ENCODE data around the gene ATP11B.
A peak's percentile ranks its signal among the peaks of the same experiment; 100 is the strongest.

ATP11B gene

DNA sequence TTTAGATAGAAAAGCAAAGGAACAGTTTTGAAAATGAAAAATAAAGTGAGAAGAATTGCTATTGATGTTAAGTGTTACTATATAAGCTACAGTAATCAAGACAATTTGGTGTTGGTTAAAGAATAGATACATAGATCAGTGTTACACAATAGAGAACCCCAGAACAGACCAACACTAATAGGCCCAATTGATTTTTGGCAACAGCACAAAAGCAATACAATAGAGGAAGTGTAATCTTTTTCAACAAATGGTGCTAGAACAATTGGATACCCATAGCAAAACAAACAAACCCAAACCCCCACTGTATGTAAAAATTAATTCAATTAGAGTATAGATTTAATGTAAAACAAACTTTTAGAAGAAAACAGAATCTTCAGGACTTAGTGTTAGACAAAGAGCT, 61.8 kb downstream of the ATP11B start:
- Histone ChIP-seq H2AFZ (ENCODE audit: insufficient read depth, low read length, poor library complexity) (no peak overlapping the region), H3K23ac (ENCODE audit: low read length) (no peak overlapping the region), H3K14ac (ENCODE audit: low read length) (no peak overlapping the region), H3K4me2 (ENCODE audit: low read length) (no peak overlapping the region), H3K27ac (ENCODE audit: low read depth, low read length) (no peak overlapping the region), H2AK5ac (ENCODE audit: low read length) (no peak overlapping the region), H3K79me2 (ENCODE audit: control insufficient read depth, insufficient read depth, low read length, poor library complexity) (no peaks in the 10 kb centered on the region), H3K9ac (ENCODE audit: low read length) (no peak overlapping the region), H3K27me3 (ENCODE audit: insufficient read depth, low read length) (no peaks in the 10 kb centered on the region), H3K18ac (ENCODE audit: low read length) (no peak overlapping the region), H3K4ac (ENCODE audit: low read depth, low read length) (no peak overlapping the region), H4K91ac (ENCODE audit: low read depth, low read length) (no peak overlapping the region), H2BK120ac (ENCODE audit: insufficient read depth, low read length, poor library complexity) (no peak overlapping the region), H4K12ac (ENCODE audit: low read depth, low read length) (no peak overlapping the region), H3K4me3 (ENCODE audit: low read depth, low read length) (no peak overlapping the region), H3K9me3 (ENCODE audit: insufficient read depth, low read depth, low read length) (no peaks in the 10 kb centered on the region), H2BK5ac (ENCODE audit: low read depth, low read length, poor library complexity) (no peak overlapping the region), H3K79me1 (ENCODE audit: low read length) (no peaks in the 10 kb centered on the region), H4K8ac (ENCODE audit: low read depth, low read length) (no peak overlapping the region), H3K4me1 (ENCODE audit: control insufficient read depth in 1 of 2, insufficient read depth in 2 of 2, low read length in 2 of 2) (no peaks in the 10 kb centered on the region), H2BK12ac (ENCODE audit: low read length) (no peak overlapping the region), H3K36me3 (ENCODE audit: control insufficient read depth in 1 of 2, insufficient read depth in 2 of 2, low read length in 2 of 2) (peaks cover 0 to 5% of the 10 kb centered on the region in 2 experiments)
- no peak for DNase-seq

DNA sequence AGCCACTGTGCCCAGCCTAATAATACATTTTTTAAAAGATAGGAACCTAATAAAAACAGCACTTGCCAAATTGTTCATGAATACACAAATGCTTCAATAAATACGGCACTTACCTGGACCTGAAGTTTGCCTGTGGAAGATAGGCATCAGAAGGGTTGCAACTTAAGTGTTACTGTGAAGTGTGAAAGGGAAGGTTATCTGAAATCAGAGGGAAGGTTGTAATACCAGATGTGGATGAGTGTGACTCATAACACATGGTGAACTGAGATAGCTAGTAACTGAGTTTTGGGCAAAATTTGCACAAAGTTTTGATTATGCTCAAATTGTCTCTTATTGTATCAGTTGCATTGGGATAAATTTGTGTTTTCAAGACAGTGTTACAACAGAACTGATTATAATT, 68.0 kb downstream of the ATP11B start:
- Histone ChIP-seq H3K4me1 (ENCODE audit: control insufficient read depth in 1 of 2, insufficient read depth in 2 of 2, low read length in 2 of 2) (no peaks in the 10 kb centered on the region), H4K8ac (ENCODE audit: low read depth, low read length) (no peak overlapping the region), H3K4me2 (ENCODE audit: low read length) (no peak overlapping the region), H3K79me1 (ENCODE audit: low read length) (no peaks in the 10 kb centered on the region), H3K14ac (ENCODE audit: low read length) (no peak overlapping the region), H2BK12ac (ENCODE audit: low read length) (no peak overlapping the region), H3K18ac (ENCODE audit: low read length) (no peak overlapping the region), H3K79me2 (ENCODE audit: control insufficient read depth, insufficient read depth, low read length, poor library complexity) (no peaks in the 10 kb centered on the region), H2AFZ (ENCODE audit: insufficient read depth, low read length, poor library complexity) (no peak overlapping the region), H2BK5ac (ENCODE audit: low read depth, low read length, poor library complexity) (no peak overlapping the region), H3K27ac (ENCODE audit: low read depth, low read length) (no peak overlapping the region), H3K23ac (ENCODE audit: low read length) (no peak overlapping the region), H4K12ac (ENCODE audit: low read depth, low read length) (no peak overlapping the region), H3K36me3 (ENCODE audit: control insufficient read depth in 1 of 2, insufficient read depth in 2 of 2, low read length in 2 of 2) (no peaks in the 10 kb centered on the region), H3K4me3 (ENCODE audit: low read depth, low read length) (no peak overlapping the region), H2BK120ac (ENCODE audit: insufficient read depth, low read length, poor library complexity) (no peak overlapping the region), H3K4ac (ENCODE audit: low read depth, low read length) (no peak overlapping the region), H3K27me3 (ENCODE audit: insufficient read depth, low read length) (no peaks in the 10 kb centered on the region), H3K9ac (ENCODE audit: low read length) (no peak overlapping the region), H4K91ac (ENCODE audit: low read depth, low read length) (no peak overlapping the region), H2AK5ac (ENCODE audit: low read length) (no peak overlapping the region), H3K9me3 (ENCODE audit: insufficient read depth, low read depth, low read length) (no peaks in the 10 kb centered on the region)
- WGBS (ENCODE audit: extremely low coverage, insufficient coverage, insufficient read length) = no CpG with 5 or more reads among the region's 1 CpG
- DNase-seq = peak in 1 of 2 donors; percentile 9

DNA sequence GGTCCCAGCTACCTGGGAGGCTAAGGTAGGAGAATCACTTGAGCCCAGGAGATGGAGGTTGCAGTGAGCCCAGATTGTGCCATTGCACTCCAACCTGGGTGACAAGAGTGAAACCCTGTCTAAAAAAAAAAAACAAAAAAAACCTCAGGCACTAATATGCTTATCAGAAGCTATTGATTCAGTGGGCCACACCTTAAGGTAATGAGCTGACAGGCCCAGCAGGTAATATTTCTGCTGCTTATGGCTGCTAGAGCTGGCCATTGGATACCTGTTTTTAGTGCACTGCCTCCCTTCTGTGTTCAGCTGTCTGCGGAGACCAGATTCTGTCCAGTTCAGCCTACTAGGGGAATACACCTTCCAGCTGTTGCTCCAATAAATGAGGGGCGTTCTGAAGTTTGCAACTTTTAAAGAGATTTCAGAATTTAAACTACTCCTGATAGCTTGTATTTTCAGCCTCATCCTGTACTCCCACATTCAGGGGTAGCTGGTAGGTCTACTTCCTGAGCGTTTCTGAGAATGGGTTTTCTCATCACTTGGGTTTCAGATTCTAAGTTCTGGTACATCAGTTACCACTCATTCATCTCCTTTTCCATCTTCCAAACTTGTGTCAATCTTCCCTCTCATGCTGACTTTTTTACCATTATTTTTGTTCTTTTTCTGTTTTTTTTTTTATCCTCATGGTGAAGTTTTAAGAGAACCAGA, 69.0 kb downstream of the ATP11B start:
- H3K4ac ChIP-seq (ENCODE audit: low read depth, low read length) = no peak overlapping the region
- H2AFZ ChIP-seq (ENCODE audit: insufficient read depth, low read length, poor library complexity) = no peak overlapping the region
- H3K23ac ChIP-seq (ENCODE audit: low read length) = no peak overlapping the region
- no peak overlapping the region for H4K8ac ChIP-seq (ENCODE audit: low read depth, low read length)
- no peak overlapping the region for H3K27ac ChIP-seq (ENCODE audit: low read depth, low read length)
- no peaks in the 10 kb centered on the region for H3K27me3 ChIP-seq (ENCODE audit: insufficient read depth, low read length)
- no peak overlapping the region for H3K9ac ChIP-seq (ENCODE audit: low read length)
- no peak overlapping the region for H3K4me3 ChIP-seq (ENCODE audit: low read depth, low read length)
- H3K9me3 ChIP-seq (ENCODE audit: insufficient read depth, low read depth, low read length) = no peaks in the 10 kb centered on the region
- WGBS (ENCODE audit: extremely low coverage, insufficient coverage, insufficient read length) = no CpG with 5 or more reads among the region's 3 CpGs
- H4K91ac ChIP-seq (ENCODE audit: low read depth, low read length) = no peak overlapping the region
- H3K79me2 ChIP-seq (ENCODE audit: control insufficient read depth, insufficient read depth, low read length, poor library complexity) = no peaks in the 10 kb centered on the region
- H2AK5ac ChIP-seq (ENCODE audit: low read length) = no peak overlapping the region
- no peak overlapping the region for H2BK120ac ChIP-seq (ENCODE audit: insufficient read depth, low read length, poor library complexity)
- H3K18ac ChIP-seq (ENCODE audit: low read length) = no peak overlapping the region
- no peak for DNase-seq
- H4K12ac ChIP-seq (ENCODE audit: low read depth, low read length) = no peak overlapping the region
- no peaks in the 10 kb centered on the region for H3K79me1 ChIP-seq (ENCODE audit: low read length)
- H2BK12ac ChIP-seq (ENCODE audit: low read length) = no peak overlapping the region
- H3K36me3 ChIP-seq (ENCODE audit: control insufficient read depth in 1 of 2, insufficient read depth in 2 of 2, low read length in 2 of 2) = no peaks in the 10 kb centered on the region
- no peaks in the 10 kb centered on the region for H3K4me1 ChIP-seq (ENCODE audit: control insufficient read depth in 1 of 2, insufficient read depth in 2 of 2, low read length in 2 of 2)
- H3K14ac ChIP-seq (ENCODE audit: low read length) = no peak overlapping the region
- H3K4me2 ChIP-seq (ENCODE audit: low read length) = no peak overlapping the region
- H2BK5ac ChIP-seq (ENCODE audit: low read depth, low read length, poor library complexity) = no peak overlapping the region

- Histone ChIP-seq H2BK12ac (ENCODE audit: low read length) (no peak overlapping the region), H3K23ac (ENCODE audit: low read length) (no peak overlapping the region), H3K4ac (ENCODE audit: low read depth, low read length) (no peak overlapping the region), H3K27me3 (ENCODE audit: insufficient read depth, low read length) (no peaks in the 10 kb centered on the region), H3K4me1 (ENCODE audit: control insufficient read depth in 1 of 2, insufficient read depth in 2 of 2, low read length in 2 of 2) (no peaks in the 10 kb centered on the region), H3K9ac (ENCODE audit: low read length) (no peak overlapping the region), H3K79me1 (ENCODE audit: low read length) (no peaks in the 10 kb centered on the region), H2BK120ac (ENCODE audit: insufficient read depth, low read length, poor library complexity) (no peak overlapping the region), H3K18ac (ENCODE audit: low read length) (no peak overlapping the region), H2AFZ (ENCODE audit: insufficient read depth, low read length, poor library complexity) (no peak overlapping the region), H4K91ac (ENCODE audit: low read depth, low read length) (no peak overlapping the region), H3K79me2 (ENCODE audit: control insufficient read depth, insufficient read depth, low read length, poor library complexity) (no peaks in the 10 kb centered on the region), H2BK5ac (ENCODE audit: low read depth, low read length, poor library complexity) (no peak overlapping the region), H4K12ac (ENCODE audit: low read depth, low read length) (no peak overlapping the region), H3K9me3 (ENCODE audit: insufficient read depth, low read depth, low read length) (no peaks in the 10 kb centered on the region), H3K4me3 (ENCODE audit: low read depth, low read length) (no peak overlapping the region), H4K8ac (ENCODE audit: low read depth, low read length) (no peak overlapping the region), H3K14ac (ENCODE audit: low read length) (no peak overlapping the region), H2AK5ac (ENCODE audit: low read length) (no peak overlapping the region), H3K4me2 (ENCODE audit: low read length) (no peak overlapping the region), H3K36me3 (ENCODE audit: control insufficient read depth in 1 of 2, insufficient read depth in 2 of 2, low read length in 2 of 2) (peaks cover 4 to 8% of the 10 kb centered on the region in 2 experiments), H3K27ac (ENCODE audit: low read depth, low read length) (no peak overlapping the region)
- DNase-seq = no peak
- WGBS (ENCODE audit: extremely low coverage, insufficient coverage, insufficient read length) = no CpG with 5 or more reads among the region's 1 CpG
Observed at GRCh38 chr3:182869059-182869458, 75.8 kb downstream of the ATP11B start.

All from trophoblast cell (in vitro differentiated cells and primary cell).